ENCODE measurements around the gene GCNT1.

GCNT1 gene

DNA sequence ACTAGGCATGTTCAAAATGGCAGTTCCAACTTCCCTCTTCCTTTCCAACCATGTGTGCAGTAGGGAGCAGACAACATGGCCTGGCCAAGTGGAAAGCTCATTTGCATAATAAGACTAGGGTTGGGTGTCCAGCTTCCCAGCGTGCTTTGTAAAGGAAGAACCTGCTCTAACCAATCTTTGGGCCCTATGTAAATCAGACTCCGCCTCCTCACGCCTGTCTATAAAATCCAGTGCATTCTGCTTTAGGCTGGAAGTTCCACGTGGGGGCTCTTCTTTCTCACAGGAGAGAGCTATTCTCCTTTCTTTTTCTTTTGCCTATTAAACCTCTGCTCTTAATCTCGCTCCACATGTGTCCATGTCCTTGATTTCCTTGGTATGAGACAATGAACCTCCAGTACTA is 83.4 kb downstream of the GCNT1 start:
- DNase-seq = peak; percentile 33

- DNase-seq = peak; percentile 5
Observed at GRCh38 chr9:76545191-76545590, 86.2 kb downstream of the GCNT1 start.

- DNase-seq = no peak
Observed at GRCh38 chr9:76552181-76552580, 93.2 kb downstream of the GCNT1 start.

DNA sequence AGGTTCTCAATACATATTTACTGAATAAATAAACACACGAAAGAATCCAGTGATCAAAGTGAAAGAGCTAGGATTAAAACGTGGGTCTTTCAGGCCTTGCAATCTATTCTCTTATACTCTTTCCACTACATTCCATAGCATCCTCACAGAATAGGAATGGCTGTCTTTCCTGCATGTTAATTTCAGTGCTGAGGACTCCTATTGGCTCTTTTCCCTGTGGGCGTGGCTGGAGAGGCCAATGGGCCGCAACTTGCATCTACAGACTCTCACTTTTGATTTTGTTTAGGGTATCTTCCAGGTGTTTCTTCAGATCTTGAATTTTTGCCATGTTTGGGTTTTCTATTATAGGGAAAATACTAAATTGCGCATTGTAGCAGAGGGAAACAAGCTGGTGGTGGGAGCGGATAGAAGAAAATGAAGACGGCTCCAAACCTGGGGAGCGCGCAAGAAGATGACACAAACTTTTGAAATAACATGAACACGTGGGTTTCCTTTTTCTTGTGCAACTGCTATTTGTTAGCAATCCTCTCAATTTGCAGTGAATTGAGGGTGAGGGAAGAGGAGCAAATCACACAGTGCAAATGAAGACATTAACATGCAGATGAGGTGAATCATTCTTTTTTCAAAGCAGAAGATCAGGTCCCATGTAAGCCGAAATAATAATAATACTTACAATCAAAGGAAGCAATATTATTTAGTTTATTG is 93.9 kb downstream of the GCNT1 start:
- DNase-seq = no peak

DNA sequence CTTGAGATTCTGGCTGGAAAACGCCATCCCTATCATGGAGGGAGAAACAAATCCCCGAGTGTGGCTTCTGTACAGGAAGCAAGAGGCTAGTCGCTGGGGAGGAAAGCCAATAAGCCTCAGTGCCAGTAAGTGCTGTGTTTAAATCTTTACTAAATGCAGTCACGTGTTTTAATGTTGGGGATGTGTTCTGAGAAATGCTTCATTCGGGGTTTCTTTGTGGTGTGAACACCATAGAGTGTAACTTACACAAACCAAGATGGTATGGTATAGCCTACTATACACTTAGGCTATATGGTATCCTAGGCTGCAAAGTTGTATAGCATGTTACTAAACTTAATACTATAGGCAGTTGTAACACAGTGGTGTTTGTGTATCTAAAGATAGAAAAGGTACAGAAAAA is 94.7 kb downstream of the GCNT1 start:
- no peak for DNase-seq
